Activated CD8-positive, alpha-beta memory T cell treated with anti-CD3 and anti-CD28 coated beads, Interleukin-2, amount 50 U/mL, for 24 hours (primary cell): ENCODE measurements around the gene KCTD17.
"Not testable (repeated sequence)": the region's sequence is repeated elsewhere in the genome, so short reads cannot be mapped to it uniquely, and the experiment has no call there.

ENCODE experiments used
- DNase-seq: peaks from one replicate; pipeline ENCODE4 v3.0.0-alpha.2; 2020; ENCODE audit errors: extremely low read depth

Gene KCTD17

DNA sequence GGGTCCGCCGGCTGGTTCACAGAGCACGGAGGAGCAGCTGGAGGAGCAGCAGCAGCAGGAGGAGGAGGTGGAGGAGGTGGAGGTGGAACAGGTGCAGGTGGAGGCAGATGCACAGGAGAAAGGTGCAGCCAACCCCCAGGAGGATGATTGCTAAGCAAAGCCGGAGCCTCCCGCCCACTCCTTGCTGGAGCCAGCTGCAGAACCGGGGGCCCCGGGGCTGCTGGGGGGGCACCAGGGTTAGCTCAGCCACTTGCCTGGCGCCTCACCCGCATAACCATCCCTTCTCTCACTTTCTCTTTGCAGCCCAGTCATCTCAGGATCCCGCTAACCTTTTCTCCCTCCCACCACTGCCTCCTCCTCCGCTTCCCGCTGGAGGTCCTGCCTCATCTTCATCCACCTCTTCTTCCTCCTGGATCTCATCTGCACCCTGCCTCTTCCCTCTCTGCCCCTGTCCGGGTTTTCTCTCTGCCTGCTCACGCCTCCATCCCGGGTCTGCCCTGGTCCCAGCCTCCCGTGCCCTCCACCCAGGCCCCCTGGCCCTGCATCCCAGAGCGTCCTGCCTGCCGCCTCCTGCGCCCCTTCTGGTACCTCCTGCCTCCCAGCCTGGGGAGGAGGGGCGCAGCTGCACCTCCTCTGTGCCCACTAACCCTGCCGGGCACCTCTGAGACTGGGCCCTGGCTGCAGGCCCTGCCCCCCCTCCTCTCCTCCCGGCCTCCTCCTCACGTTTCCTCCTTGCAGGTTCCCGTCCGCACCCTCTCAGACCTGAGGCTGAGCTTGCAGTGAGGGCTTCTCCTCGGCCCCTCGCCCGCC is 9.5 kb downstream of the KCTD17 start:
- no peak for DNase-seq

DNA sequence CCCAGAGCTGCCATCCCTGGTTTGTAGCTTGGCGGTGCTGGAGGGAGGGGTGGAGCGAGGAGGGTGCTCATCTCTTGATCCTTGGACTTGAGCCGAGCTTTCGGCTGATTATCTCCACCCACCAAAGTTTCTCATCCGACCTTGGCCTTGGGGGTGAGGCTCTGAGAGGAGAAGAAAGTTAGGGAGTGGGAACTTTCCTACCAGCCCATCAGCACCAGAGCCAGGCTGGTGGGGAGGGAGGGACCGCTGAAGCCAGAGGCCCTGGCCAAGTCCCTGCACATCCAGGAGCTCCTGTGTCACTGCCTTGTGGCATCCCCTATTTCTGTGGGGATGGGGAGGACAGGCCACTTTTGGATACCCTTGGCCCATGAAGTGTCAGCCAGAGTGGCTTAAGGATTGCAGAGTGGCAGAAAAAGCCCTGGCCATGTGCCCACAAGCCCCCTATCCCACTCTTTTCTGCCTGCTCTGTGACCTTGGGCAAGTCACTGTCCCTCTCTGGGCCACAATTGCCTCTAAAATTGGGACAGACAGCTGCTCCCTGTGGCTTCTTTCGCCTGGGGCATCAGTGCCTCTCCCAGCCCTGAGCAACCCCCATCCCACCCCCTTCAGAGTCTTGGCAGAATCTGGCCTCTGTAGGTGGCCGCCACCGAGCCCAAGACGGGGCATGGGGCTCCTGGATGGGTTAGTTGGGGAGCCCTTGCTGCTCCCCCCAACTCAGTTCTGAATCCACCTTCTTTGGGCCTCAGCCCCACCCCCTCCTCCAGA is 10.3 kb downstream of the KCTD17 start:
- no peak for DNase-seq

DNA sequence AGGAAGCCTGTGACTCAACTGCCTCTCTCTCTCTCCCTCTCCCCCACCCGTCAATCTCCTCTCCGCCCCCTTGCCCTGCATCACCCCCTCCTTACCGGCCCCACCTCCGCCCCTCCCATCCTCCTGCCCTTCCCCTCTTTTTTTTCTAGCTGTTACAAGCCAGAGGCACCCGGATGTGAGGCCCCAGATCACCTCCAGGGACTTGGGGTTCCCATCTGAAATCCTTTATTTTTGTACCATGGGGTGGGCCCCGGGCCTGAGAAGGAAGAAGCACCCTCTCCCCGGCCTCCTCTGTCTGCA is 10.8 kb downstream of the KCTD17 start:
- no peak for DNase-seq

DNA sequence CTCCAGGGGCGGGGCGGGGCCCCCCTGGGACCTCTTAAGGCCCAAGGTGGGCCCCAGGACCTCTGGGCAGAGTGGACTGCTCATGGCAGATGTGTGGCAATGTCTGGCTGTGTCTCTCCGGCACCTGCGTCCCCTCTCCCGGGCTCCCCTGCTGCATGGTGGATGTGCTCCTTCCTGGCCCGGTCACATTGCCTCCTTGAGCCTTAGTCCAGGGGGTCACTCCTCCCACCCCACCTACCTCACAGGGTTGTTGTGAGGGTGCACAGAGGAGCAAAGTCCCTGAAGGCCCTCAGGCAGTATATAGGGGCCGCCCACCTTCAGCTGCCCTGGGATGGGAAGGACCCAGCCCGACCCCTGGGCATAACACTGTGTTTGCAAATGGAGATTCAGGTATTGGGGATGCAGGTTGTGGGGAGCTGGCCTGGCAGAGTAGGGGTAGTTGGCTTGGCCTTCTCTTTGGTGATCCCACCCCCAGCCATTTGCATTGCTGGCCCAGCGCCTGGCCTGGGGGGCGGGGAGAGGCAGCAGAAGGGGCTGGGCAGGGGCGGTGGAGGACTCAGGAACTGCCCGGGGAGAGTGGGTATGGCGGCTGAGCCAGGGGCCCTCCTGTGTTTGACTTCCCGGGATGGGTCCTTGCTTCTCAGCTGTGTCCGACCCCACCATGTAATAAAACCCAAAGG is 11.3 kb downstream of the KCTD17 start:
- no peak for DNase-seq

DNA sequence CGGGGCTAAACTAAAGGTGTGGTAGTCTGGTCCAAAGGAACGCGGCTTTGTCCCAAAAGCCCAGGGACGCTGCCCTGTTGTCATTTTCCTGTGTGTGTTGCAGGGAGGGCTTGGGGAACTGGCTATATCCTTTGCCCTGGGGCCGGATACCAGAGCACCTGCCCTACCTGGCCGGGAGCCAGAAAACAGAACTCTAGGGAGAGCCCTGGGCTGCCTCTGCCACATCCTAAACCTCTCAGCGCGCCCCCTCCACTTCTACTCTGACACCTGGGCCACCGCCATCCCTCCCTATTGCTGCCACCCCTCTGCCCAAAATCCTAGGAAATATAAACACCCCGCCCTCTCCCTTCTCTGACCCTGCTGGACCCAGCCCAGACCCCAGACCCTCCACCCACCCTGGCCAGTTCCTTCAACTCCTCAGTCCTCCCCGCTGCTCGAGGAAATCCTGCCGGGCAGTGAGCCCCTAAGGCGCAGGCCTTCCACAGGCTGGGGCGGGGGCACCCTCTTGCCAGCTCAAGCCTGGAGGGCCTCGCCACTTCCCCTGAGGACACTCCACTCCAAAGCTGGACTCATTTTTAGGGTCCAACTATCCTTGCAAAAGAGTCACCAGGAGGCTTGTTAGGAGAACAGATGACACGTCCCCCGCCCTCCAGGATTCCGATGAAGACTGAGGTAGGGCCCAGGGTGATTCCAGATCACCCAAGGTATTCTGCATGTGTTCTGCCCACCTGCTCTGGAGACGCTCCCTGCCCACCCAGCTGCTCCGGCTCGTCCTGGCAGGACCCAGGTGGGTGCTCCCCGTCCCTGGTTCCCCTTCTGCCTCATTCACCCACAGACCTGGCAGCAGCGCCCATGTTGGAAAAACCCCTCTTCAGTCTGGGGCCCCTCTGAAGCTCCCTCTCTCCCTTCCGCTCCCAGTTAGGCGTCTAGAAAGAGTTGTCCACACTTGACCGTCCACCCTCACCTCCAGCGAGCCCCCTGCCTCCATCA is 12.2 kb downstream of the KCTD17 start:
- DNase-seq, result no peak

DNA sequence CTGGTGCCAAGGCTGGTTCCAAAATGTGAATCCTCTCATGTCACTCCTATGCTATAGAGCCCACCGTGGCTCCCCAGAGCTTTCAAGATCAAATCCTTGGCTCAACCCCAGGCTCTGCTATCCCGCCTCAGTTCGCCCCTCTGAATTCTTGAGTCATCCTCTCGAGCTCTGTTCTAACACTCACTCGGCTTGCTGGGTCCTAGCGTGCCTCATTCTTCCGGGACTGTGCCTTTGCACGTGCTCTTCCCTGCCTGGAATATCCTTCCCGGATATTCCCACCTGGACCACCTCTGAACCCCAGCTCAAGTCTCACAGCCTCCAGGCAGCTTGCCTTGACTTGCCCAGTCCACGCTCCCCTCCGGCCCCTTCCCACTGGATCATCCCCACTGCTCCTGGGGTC is 13.0 kb downstream of the KCTD17 start:
- DNase-seq, result no peak

DNA sequence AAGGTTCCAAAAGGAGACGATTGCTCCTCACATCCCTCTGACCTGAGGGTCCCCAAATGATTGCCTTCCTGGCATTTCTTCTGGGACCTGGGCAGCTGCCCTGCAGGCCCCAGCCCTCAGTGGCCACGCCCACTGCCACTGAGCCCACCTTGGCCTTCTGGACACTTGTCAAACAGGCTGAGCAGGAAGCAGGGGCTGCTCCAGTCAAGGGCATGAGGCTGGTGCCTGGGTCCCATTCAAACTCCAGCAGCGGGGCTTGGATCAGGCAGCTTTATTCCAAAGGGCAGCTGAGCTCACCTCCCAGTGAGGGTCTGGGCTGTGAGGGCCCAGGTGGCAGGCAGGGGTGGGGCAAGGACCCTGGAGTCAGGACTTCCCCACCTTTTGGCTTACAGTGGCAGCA is 13.6 kb downstream of the KCTD17 start:
- no peak for DNase-seq

DNA sequence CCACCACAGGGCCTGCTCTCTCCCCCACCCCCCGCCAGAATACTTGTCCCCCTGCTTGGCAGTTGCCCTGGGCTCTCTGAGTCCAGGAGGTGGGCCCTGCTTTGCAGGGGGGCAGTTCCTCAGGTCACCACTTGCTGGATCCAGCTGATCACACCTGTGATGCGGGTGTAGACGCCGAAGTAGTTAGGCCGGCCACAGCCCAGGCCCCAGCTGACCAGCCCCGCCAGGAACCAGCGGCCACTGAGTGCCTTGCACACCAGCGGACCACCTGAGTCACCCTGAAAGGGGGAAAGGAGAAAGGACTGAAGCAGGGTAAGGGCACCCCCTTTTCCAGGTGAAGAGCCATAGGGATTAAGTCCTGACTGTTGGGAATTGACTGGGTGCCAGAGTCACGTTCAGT is 14.4 kb downstream of the KCTD17 start:
- DNase-seq, result no peak

DNA sequence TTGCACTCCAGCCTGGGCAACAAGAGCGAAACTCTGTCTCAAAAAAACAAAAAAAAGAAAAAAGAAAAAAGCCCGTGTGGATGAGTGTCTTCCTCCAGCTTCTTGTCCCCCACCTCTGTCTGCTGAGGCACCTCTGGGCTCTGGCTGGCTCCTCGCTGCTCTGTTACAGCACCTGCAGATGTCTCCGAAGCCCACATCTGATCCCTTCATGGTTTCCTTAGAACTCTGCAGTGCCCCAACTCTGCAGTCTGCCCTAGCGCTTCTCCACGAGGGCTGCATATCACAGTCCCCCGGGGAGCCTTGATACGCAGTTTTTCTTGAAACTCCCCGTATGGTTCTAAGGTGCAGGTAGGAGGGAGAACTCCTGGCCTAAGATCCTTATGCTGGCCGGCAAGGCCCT is 15.9 kb downstream of the KCTD17 start:
- DNase-seq, result no peak

DNA sequence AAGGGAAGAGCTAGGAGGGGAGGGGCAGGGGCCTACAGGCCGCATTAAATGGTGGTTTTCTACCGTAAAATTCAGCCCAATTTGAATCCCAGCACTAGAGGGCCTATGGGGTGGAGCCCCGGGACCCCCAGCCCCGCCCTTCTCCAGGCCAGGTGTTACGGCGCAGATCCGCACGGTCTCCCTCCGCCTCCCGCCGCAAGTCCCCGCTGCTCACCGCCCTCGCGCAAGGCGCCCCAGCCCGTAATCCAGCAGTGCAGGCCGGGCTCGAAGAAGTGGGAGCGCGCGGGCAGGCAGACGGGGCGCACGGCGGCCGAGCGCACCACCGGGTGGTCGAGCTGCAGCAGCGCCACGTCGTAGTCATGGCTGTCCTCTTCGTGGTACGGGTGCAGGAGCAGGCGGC is 17.3 kb downstream of the KCTD17 start:
- DNase-seq, result no peak

DNA sequence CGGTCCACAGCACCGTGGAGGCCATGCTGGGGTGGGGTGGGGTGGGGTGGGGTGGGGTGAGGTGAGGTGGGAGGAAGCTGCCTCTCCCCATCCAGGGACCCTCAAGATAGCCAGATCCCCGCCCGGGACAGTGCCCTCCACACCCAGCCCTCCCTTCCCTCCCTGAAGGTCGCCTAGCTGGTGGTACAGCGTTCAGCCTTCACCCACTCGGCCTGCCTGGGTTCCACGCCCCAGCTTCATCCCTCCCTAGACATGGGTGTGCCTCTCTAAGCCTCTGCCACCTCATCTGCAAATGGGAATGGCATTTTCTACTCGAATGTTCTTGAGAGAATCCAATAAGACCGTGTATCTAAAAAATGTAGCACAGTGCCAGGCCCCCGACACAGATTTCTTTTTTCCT is 17.8 kb downstream of the KCTD17 start:
- no peak for DNase-seq

DNA sequence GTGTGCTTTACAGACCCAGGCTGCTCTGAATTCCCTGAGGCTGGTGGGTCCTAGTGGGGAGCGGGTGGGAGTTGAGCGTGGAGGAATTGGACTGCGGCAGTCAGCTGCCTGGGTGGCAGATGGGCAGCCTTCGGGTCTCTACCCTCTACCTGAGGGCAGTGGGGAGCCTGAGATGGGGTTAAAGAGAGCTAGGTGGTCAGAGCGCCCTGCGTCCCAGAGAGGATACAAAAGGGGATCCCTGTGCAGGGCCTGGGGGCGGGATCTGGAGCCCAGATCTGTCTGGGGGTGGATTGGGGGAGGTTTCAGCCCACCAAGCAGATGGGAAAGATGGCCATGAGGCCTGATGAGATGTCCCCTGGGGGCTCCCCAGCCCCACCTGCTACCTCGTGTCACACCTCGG is 18.2 kb downstream of the KCTD17 start:
- DNase-seq, result no peak

DNA sequence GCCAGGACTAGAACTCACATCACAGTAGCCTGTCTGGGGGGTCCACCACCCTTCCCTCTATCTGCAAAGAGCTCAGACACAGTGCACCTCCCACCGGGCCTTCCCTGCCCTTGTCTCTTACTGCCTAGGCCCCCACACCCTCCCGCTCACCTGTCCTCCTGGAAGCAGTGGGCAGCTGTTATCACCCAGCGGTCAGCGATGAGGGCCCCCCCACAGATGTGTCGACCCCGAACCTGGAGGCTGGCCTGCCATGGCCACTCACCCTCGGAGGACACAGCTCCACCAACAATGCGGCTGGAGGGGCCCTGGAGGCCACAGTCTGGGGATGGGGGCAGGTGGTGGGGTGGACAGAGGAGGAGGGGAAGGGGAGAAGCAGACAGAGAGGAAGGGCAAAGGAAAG is 18.8 kb downstream of the KCTD17 start:
- no peak for DNase-seq

DNA sequence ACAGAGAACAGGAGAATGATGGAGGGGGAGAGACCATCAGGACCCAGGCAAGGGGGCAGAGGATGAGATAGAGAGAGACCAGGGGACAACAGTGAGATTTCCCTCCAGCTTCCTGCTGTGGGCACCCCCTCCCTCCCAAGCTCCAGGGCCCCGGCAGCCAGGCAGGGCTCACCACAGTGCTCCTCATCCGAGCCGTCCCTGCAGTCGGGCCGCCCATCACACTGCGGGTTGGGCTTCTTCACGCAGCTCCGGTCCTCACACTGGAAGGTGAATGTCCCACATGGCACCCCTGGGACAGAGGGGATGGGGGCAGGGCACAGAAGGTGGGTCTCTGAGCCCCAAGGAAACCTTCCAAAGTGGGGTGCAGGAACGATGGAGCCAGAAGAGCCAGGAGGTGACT is 19.2 kb downstream of the KCTD17 start:
- DNase-seq, result no peak

DNA sequence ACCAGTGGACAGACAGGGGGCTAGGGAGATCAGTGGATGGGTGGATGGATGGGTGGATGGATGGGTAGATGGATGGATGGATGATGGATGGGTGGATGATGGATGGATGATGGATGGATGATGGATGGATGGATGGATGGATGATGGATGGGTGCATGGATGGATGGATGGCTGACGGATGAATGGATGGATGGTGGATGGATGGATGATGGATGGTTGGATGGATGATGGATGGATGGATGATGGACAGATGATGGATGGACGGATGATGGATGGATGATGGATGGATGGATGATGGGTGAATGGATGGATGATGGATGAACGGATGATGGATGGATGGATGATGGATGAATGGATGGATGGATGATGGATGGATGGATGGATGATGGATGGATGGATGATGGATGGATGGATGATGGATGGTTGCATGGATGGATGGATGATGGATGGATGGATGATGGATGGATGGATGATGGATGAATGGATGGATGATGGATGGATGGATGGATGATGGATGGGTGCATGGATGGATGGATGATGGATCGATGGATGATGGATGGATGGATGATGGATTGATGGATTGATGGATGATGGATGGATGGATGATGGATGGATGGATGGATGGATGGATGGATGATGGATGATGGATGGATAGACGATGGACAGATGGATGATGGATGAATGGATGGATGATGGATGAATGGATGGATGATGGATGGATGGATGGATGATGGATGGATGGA is 20.5 kb downstream of the KCTD17 start:
- not testable (repeated sequence) for DNase-seq

DNA sequence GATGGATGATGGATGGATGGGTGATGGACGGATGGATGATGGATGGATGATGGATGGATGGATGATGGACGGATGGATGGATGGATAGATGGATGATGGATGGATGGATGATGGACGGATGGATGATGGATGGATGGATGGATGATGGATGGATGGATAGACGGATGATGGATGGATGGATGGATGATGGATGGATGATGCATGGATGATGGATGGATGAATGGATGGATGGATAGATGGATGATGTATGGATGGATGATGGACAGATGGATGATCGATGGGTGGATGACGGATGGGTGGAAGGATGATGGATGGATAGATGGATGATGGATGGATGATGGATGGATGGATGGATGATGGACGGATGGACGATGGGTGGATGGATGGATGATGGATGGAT is 21.1 kb downstream of the KCTD17 start:
- no peak for DNase-seq

DNA sequence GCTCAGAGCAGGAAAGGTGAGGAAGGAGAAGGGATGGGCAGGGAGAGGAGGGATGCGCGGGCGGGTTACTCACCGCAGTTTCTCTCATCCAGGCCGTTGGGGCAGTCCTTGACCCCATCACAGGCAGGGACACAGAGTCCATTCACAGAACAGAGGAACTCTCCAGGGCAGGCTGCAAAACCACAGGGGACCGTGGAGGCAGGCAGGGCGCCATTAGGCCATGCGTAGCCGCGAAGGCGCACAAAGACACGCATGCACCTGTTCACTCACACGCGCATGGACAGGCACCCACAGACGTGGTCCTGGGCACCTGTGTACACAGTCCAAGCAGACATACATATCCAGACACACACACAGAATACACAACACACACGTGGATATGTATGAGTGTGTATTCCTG is 23.0 kb downstream of the KCTD17 start:
- DNase-seq, result no peak

DNA sequence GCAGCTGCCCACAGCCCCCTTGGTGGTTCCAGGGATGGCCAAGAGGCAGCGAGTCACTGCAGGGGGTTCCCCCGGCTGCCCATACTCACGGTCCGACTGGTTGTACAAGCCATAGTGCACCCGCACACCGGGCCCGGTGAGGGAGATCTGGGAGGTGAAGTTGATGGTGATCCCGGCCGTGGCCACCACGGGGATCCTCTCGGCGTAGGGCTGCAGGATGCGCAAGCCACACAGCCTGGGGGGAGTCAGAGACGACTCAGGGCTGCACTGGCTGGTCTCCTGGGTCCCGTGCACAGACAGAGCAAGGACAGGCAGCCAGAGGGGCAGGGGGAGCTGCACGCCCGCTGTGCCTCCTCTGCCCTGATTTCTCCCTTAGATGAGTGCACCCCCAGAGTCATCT is 23.5 kb downstream of the KCTD17 start:
- DNase-seq, result no peak

DNA sequence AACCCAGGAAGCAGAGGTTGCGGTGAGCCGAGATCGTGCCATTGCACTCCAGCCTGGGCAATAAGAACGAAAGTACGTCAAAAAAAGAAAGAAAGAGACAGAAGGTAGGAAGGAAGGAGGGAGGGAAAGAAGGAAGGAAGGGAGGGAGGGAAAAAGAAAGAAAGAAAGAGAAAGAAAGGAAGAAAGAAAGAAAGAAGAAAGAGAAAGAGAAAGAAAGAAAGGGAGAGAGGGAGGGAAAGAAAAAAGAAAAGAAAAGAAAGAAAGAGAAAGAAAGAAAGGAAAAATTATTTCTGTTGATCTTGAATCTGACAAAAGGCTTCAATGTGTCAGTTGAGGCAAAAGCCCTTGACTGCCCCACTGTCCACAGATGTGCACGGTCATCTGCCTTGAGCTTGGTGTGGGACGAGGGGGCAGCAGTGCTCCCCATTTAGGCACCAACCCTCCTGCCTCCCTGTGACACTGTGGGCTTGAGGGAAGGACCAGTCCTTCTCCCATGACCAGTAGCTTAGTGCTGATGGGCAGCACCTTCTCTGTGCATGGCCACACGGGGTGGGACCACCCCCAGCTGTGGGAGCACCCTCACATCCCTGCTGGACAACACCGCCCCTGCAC is 24.4 kb downstream of the KCTD17 start:
- DNase-seq, result no peak

DNA sequence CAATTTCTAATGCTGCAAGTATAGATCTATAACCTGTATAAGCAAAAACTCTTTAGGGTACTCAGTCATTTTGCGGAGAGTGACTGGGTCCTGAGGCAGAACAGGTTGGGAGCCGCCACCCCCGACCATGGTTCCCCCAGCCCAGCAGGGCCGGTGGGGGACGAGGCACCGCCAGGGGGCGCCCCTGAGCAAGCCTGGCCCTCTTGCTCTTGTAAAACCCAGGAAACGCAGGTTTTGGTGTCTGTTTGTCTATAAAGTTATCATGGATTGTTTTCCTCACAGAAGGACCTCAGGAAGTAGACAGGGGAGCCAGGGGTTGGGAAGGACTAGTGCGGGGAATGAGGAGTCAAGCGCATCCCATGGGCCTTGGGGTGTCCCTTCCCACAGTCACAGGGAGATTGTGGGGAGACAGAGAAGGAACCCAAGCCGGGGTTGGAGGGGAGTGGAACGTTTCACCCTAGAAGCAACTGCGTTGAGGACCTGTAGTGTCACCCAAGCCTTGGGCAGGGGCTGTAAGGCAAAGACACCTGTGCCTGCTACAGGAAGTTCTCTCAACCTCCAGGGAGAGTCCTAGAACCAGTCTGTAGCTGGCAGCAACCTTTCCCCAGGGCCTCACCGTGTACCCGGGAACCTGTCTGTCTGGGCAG is 26.4 kb downstream of the KCTD17 start:
- DNase-seq, result peak; percentile 60
